Fibroblast of villous mesenchyme (primary cell): Measurements from ENCODE around the gene BCAN. TPM values are rescaled to one million over a fixed set of nuclear protein-coding genes. Genes with fewer than 3 reads are reported as not detected.
A peak's percentile ranks its signal among the peaks of the same experiment; 100 is the strongest.

ENCODE experiments used
- DNase-seq: peaks from one replicate; pipeline ENCODE4 v3.0.0-alpha.2; 2010; ENCODE audit warnings: low read depth
- H3K4me3 ChIP-seq: 2 replicates; pipeline ENCODE4 v1.5.1; 2011; ENCODE audit warnings: low read depth, mild to moderate bottlenecking, low read length
- total RNA-seq: library from RNA; depleted of rRNA; stranded (reverse); fragments of >200 nt; gene quantifications from 2 replicates; pipeline ENCODE4 v1.2.3, GENCODE V29; 2012
- TF ChIP-seq, protein P1 (sequence below): IDR thresholded peaks from 2 replicates; pipeline ENCODE4 v1.5.1; 2012; ENCODE audit warnings: low read depth, mild to moderate bottlenecking, low read length; ENCODE audit not compliant: insufficient read depth

Gene BCAN
- total RNA-seq, 1 donor = not detected

- H3K4me3 ChIP-seq = no peak overlapping the region
Measured at GRCh38 chr1:156616463-156616862, 25.5 kb upstream of the BCAN start.

DNA sequence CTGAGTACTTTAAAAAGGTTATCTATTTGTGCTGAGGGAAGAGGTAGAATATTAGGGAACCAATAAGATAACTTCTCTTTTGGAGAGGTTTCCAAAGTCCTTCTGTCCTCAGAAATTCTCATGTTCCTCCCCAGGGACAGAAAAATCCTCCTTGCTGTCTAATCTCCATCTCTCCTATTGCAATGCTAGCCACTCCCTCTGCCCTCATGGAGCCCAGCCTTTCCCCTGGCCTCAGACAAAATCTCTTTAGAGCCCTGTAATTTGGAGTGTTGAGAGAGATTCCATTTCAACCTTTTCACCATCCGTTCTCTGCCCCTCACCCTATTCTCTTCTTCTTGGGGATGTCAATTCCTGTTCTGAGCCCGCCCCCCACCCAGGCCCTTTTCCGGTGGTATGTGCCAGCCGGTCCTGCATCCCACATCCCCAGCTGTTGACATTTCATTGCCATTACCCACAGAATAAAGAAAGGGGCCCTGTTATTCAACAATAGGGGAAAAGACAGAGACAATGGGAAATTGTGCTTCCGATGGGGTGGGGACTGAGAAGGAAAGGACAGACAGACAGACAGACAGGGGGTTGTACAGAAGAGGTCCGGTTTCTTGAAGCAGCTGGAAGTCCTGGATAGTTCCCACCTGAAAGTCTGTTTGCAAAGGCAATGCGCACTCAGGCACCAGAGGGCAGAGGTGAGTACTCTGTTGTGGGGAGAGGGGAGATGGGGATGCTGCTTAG is 22.9 kb upstream of the BCAN start, which contains the start of gene HAPLN2:
Gene HAPLN2, plus strand, starts transcription at position 563 of the 729 bp plus-strand sequence. CDS start 4,076 bp downstream, outside the sequence.
- no peak within 1 kb of the TSS for H3K4me3 ChIP-seq
- TF ChIP-seq, protein P1, sequence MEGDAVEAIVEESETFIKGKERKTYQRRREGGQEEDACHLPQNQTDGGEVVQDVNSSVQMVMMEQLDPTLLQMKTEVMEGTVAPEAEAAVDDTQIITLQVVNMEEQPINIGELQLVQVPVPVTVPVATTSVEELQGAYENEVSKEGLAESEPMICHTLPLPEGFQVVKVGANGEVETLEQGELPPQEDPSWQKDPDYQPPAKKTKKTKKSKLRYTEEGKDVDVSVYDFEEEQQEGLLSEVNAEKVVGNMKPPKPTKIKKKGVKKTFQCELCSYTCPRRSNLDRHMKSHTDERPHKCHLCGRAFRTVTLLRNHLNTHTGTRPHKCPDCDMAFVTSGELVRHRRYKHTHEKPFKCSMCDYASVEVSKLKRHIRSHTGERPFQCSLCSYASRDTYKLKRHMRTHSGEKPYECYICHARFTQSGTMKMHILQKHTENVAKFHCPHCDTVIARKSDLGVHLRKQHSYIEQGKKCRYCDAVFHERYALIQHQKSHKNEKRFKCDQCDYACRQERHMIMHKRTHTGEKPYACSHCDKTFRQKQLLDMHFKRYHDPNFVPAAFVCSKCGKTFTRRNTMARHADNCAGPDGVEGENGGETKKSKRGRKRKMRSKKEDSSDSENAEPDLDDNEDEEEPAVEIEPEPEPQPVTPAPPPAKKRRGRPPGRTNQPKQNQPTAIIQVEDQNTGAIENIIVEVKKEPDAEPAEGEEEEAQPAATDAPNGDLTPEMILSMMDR = peak; percentile 37
- DNase-seq = no peak

More at GRCh38 chr1:156616463-156616862, 25.5 kb upstream of the BCAN start:
- peak; percentile 93 for DNase-seq
- TF ChIP-seq, protein P1 = peak; percentile 20

DNA sequence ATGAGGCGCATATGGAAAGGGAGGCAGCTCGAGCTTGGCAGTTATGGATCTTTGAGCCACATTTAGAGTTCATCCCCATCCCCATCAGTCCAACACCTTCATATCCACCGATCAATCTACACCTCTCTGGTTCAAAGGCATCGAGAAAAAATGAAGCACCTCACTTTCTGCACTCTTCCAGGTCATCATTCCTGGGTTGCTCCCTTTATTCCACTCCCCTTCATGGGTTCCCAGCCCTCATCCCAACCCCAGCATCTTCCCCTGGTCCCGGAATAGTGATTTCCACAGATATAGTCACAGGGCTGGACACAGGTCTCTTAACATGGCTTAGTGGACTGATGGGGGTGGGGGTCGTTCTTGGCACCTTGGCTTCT is 22.3 kb upstream of the BCAN start:
- DNase-seq = no peak
- TF ChIP-seq, protein P1 = no peak
- no peak overlapping the region for H3K4me3 ChIP-seq

- H3K4me3 ChIP-seq = no peak overlapping the region
- TF ChIP-seq, protein P1 = no peak
- DNase-seq = no peak
Measured at GRCh38 chr1:156622581-156623297, 19.2 kb upstream of the BCAN start.

DNA sequence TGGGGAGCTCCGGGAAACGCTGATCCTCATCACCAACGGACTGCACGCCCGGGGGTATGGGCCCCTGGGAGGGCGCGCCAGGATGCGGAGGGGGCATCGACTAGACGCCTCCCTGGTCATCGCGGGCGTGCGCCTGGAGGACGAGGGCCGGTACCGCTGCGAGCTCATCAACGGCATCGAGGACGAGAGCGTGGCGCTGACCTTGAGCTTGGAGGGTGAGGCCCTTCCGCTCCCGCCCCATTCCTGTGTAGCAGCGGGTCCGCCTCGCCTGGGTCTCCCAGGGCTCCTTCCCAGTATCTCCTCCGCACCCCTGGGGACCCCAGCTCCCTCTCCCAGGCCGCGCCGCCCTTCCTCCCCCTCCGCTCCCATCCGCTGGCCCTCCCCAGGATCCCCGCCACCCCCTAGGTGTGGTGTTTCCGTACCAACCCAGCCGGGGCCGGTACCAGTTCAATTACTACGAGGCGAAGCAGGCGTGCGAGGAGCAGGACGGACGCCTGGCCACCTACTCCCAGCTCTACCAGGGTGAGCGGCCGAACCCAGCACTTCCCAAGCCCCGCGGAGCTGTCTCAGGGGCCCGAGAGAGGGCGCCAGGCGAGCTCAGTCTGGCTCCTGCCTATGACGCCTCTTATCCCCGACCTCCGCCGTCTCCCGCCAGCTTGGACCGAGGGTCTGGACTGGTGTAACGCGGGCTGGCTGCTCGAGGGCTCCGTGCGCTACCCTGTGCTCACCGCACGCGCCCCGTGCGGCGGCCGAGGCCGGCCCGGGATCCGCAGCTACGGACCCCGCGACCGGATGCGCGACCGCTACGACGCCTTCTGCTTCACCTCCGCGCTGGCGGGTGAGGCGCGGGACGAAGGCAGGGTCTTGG is 17.7 kb upstream of the BCAN start:
- H3K4me3 ChIP-seq = peak overlapping the region; percentile 43
- TF ChIP-seq, protein P1 = peak; percentile 35
- peak; percentile 48 for DNase-seq

DNA sequence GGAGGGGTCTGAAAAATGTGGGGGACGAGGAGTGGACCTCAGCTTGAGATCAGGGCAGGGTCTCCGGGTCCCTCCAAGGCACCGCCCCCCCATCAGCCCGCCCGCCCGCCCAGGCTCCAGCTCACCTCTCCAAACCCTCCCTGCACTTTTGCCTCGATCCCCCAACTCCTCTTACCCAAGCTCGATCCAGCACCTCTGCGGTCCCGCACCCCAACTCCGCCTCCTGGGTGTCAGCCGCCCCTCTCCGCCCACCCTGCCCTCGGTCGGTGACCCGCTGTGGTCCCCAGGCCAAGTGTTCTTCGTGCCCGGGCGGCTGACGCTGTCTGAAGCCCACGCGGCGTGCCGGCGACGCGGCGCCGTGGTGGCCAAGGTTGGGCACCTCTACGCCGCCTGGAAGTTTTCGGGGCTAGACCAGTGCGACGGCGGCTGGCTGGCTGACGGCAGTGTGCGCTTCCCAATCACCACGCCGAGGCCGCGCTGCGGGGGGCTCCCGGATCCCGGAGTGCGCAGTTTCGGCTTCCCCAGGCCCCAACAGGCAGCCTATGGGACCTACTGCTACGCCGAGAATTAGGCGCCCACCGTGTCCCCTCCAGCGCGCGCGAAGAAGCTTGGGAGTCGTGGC is 17.0 kb upstream of the BCAN start:
- peak overlapping the region; percentile 43 for H3K4me3 ChIP-seq
- TF ChIP-seq, protein P1 = no peak
- DNase-seq = no peak
